ENCODE data around the gene LEMD2.

The LEMD2 gene

GRCh38 chr6:33824461-33825154 lies 35.7 kb upstream of the LEMD2 start:
- Mint-ChIP-seq H3K9me3 (no peaks in the 10 kb centered on the region), H3K4me3 (no peak overlapping the region), H3K27ac (no peak overlapping the region), H3K27me3 (peaks cover 9% of the 10 kb centered on the region), H3K36me3 (ENCODE audit: low read depth) (no peaks in the 10 kb centered on the region), H3K4me1 (ENCODE audit: low read depth) (no peaks in the 10 kb centered on the region)

- Mint-ChIP-seq H3K4me3 (no peak overlapping the region), H3K27ac (no peak overlapping the region)
Observed at GRCh38 chr6:33823806-33824205, 34.9 kb upstream of the LEMD2 start.

GRCh38 chr6:33822575-33823395 lies 33.9 kb upstream of the LEMD2 start:
- Mint-ChIP-seq H3K36me3 (ENCODE audit: low read depth) (no peaks in the 10 kb centered on the region), H3K27ac (no peak overlapping the region), H3K4me3 (no peak overlapping the region), H3K4me1 (ENCODE audit: low read depth) (no peaks in the 10 kb centered on the region), H3K9me3 (no peaks in the 10 kb centered on the region), H3K27me3 (peaks cover 5% of the 10 kb centered on the region)

More at GRCh38 chr6:33823806-33824205, 34.9 kb upstream of the LEMD2 start:
- no peaks in the 10 kb centered on the region for H3K9me3 Mint-ChIP-seq
- H3K36me3 Mint-ChIP-seq (ENCODE audit: low read depth) = no peaks in the 10 kb centered on the region
- no peaks in the 10 kb centered on the region for H3K4me1 Mint-ChIP-seq (ENCODE audit: low read depth)
- peaks cover 7% of the 10 kb centered on the region for H3K27me3 Mint-ChIP-seq

- Mint-ChIP-seq H3K9me3 (no peaks in the 10 kb centered on the region), H3K4me3 (no peak overlapping the region), H3K27me3 (peaks cover 8% of the 10 kb centered on the region), H3K36me3 (ENCODE audit: low read depth) (no peaks in the 10 kb centered on the region), H3K27ac (no peak overlapping the region), H3K4me1 (ENCODE audit: low read depth) (no peaks in the 10 kb centered on the region)
Observed at GRCh38 chr6:33820784-33821520, 32.0 kb upstream of the LEMD2 start.

GRCh38 chr6:33820243-33820642 lies 31.3 kb upstream of the LEMD2 start:
- H3K9me3 Mint-ChIP-seq = no peaks in the 10 kb centered on the region

GRCh38 chr6:33819021-33819420 lies 30.1 kb upstream of the LEMD2 start:
- H3K9me3 Mint-ChIP-seq = no peaks in the 10 kb centered on the region
- H3K4me1 Mint-ChIP-seq (ENCODE audit: low read depth) = no peaks in the 10 kb centered on the region
- H3K27me3 Mint-ChIP-seq = peaks cover 17% of the 10 kb centered on the region
- H3K36me3 Mint-ChIP-seq (ENCODE audit: low read depth) = no peaks in the 10 kb centered on the region
- H3K27ac Mint-ChIP-seq = no peak overlapping the region
- no peak overlapping the region for H3K4me3 Mint-ChIP-seq

More at GRCh38 chr6:33820243-33820642, 31.3 kb upstream of the LEMD2 start:
- H3K4me1 Mint-ChIP-seq (ENCODE audit: low read depth) = no peaks in the 10 kb centered on the region
- no peak overlapping the region for H3K4me3 Mint-ChIP-seq
- H3K36me3 Mint-ChIP-seq (ENCODE audit: low read depth) = no peaks in the 10 kb centered on the region
- peaks cover 15% of the 10 kb centered on the region for H3K27me3 Mint-ChIP-seq
- no peak overlapping the region for H3K27ac Mint-ChIP-seq

- H3K27me3 Mint-ChIP-seq = peaks cover 20% of the 10 kb centered on the region
- no peak overlapping the region for H3K27ac Mint-ChIP-seq
- H3K4me1 Mint-ChIP-seq (ENCODE audit: low read depth) = no peaks in the 10 kb centered on the region
Observed at GRCh38 chr6:33818293-33818692, 29.4 kb upstream of the LEMD2 start.

GRCh38 chr6:33817489-33817888 lies 28.6 kb upstream of the LEMD2 start:
- peaks cover 18% of the 10 kb centered on the region for H3K27me3 Mint-ChIP-seq
- no peak overlapping the region for H3K27ac Mint-ChIP-seq
- no peaks in the 10 kb centered on the region for H3K4me1 Mint-ChIP-seq (ENCODE audit: low read depth)
- H3K9me3 Mint-ChIP-seq = no peaks in the 10 kb centered on the region
- no peaks in the 10 kb centered on the region for H3K36me3 Mint-ChIP-seq (ENCODE audit: low read depth)
- H3K4me3 Mint-ChIP-seq = no peak overlapping the region

More at GRCh38 chr6:33818293-33818692, 29.4 kb upstream of the LEMD2 start:
- Mint-ChIP-seq H3K36me3 (ENCODE audit: low read depth) (no peaks in the 10 kb centered on the region), H3K9me3 (no peaks in the 10 kb centered on the region), H3K4me3 (no peak overlapping the region)

- no peaks in the 10 kb centered on the region for H3K4me1 Mint-ChIP-seq (ENCODE audit: low read depth)
- H3K36me3 Mint-ChIP-seq (ENCODE audit: low read depth) = no peaks in the 10 kb centered on the region
- H3K27me3 Mint-ChIP-seq = peaks cover 21% of the 10 kb centered on the region
- H3K9me3 Mint-ChIP-seq = no peaks in the 10 kb centered on the region
- no peak overlapping the region for H3K4me3 Mint-ChIP-seq
- H3K27ac Mint-ChIP-seq = no peak overlapping the region
Observed at GRCh38 chr6:33816911-33817310, 28.0 kb upstream of the LEMD2 start.

GRCh38 chr6:33815854-33816253 lies 26.9 kb upstream of the LEMD2 start:
- Mint-ChIP-seq H3K27ac (no peak overlapping the region), H3K27me3 (peaks cover 30% of the 10 kb centered on the region), H3K4me3 (no peak overlapping the region), H3K9me3 (no peaks in the 10 kb centered on the region), H3K4me1 (ENCODE audit: low read depth) (no peaks in the 10 kb centered on the region), H3K36me3 (ENCODE audit: low read depth) (no peaks in the 10 kb centered on the region)

- Mint-ChIP-seq H3K27ac (no peak overlapping the region), H3K4me3 (no peak overlapping the region), H3K27me3 (peaks cover 38% of the 10 kb centered on the region)
Observed at GRCh38 chr6:33813990-33814985, 25.4 kb upstream of the LEMD2 start.

GRCh38 chr6:33813246-33813904 lies 24.4 kb upstream of the LEMD2 start:
- Mint-ChIP-seq H3K27ac (no peak overlapping the region), H3K4me1 (ENCODE audit: low read depth) (peaks cover 3% of the 10 kb centered on the region), H3K27me3 (peaks cover 47% of the 10 kb centered on the region), H3K9me3 (no peaks in the 10 kb centered on the region), H3K4me3 (no peak overlapping the region), H3K36me3 (ENCODE audit: low read depth) (no peaks in the 10 kb centered on the region)

More at GRCh38 chr6:33813990-33814985, 25.4 kb upstream of the LEMD2 start:
- Mint-ChIP-seq H3K9me3 (no peaks in the 10 kb centered on the region), H3K36me3 (ENCODE audit: low read depth) (no peaks in the 10 kb centered on the region), H3K4me1 (ENCODE audit: low read depth) (peaks cover 1% of the 10 kb centered on the region)

GRCh38 chr6:33812669-33813068 lies 23.7 kb upstream of the LEMD2 start:
- H3K27me3 Mint-ChIP-seq = peaks cover 54% of the 10 kb centered on the region
- no peak overlapping the region for H3K27ac Mint-ChIP-seq
- H3K4me1 Mint-ChIP-seq (ENCODE audit: low read depth) = peaks cover 9% of the 10 kb centered on the region
- no peak overlapping the region for H3K4me3 Mint-ChIP-seq
- no peaks in the 10 kb centered on the region for H3K9me3 Mint-ChIP-seq
- no peaks in the 10 kb centered on the region for H3K36me3 Mint-ChIP-seq (ENCODE audit: low read depth)

- H3K9me3 Mint-ChIP-seq = no peaks in the 10 kb centered on the region
- peaks cover 19% of the 10 kb centered on the region for H3K4me1 Mint-ChIP-seq (ENCODE audit: low read depth)
- no peak overlapping the region for H3K27ac Mint-ChIP-seq
- peaks cover 50% of the 10 kb centered on the region for H3K27me3 Mint-ChIP-seq
- H3K36me3 Mint-ChIP-seq (ENCODE audit: low read depth) = no peaks in the 10 kb centered on the region
- no peak overlapping the region for H3K4me3 Mint-ChIP-seq
Observed at GRCh38 chr6:33809594-33809993, 20.7 kb upstream of the LEMD2 start.

All from stimulated activated naive CD8-positive, alpha-beta T cell treated with anti-CD3 and anti-CD28 coated beads, Interleukin-15, Interleukin-2, amounts not matched to agents 100 ng/mL and 50 ng/mL, for 24 hours (primary cell).